Lung (tissue), 12 donors: ENCODE measurements around the gene ETS2. TPM values are rescaled to one million over a fixed set of nuclear protein-coding genes. Genes with fewer than 3 reads are reported as not detected.
"Not testable (repeated sequence)": the region's sequence is repeated elsewhere in the genome, so short reads cannot be mapped to it uniquely, and the experiment has no call there.

Experiments
- ATAC-seq: fragments of 200-7000 bp; cut with Tn5 transposase; one replicate; pipeline ENCODE4 v1.9.1; 2020; ENCODE audit warnings: moderate number of reproducible peaks; ENCODE audit not compliant: insufficient read depth, low FRiP score
- DNase-seq, 3 donors: peaks; one replicate each; pipeline ENCODE4 v3.0.0-alpha.2; 2013 to 2017
- H3K27ac ChIP-seq, 2 donors: one replicate each; pipeline ENCODE4 v1.5.1; 2013; ENCODE audit warnings: mild to moderate bottlenecking in 2 of 2, moderate library complexity in 2 of 2, control low read depth in 1 of 2, inconsistent platforms in 1 of 2, low read depth in 1 of 2, low read length in 1 of 2
- H3K27me3 ChIP-seq, 3 donors: one replicate each; pipeline ENCODE4 v1.5.1; 2013; ENCODE audit warnings: low read length in 2 of 3; ENCODE audit not compliant: control insufficient read depth in 3 of 3, insufficient read depth in 3 of 3
- H3K36me3 ChIP-seq, 4 donors: one replicate each; pipeline ENCODE4 v1.5.1; 2013; ENCODE audit warnings: low read length in 4 of 4, mild to moderate bottlenecking in 1 of 4, moderate library complexity in 1 of 4; ENCODE audit not compliant: control insufficient read depth in 4 of 4, insufficient read depth in 4 of 4
- H3K4me1 ChIP-seq, 5 donors: one replicate each; pipeline ENCODE4 v1.5.1; 2013; ENCODE audit warnings: low read length in 5 of 5, mild to moderate bottlenecking in 2 of 5, moderate library complexity in 1 of 5; ENCODE audit not compliant: control insufficient read depth in 5 of 5, insufficient read depth in 5 of 5
- H3K4me3 ChIP-seq: one replicate; pipeline ENCODE4 v1.5.1; 2013; ENCODE audit warnings: mild to moderate bottlenecking, control low read depth, moderate library complexity
- H3K9ac ChIP-seq, 2 donors: one replicate each; pipeline ENCODE4 v1.5.1; 2013; ENCODE audit warnings: low read length in 2 of 2, control low read depth in 1 of 2; ENCODE audit not compliant: insufficient read depth in 1 of 2
- H3K9me3 ChIP-seq, 4 donors: one replicate each; pipeline ENCODE4 v1.5.1; 2013; ENCODE audit warnings: low read length in 3 of 4, mild to moderate bottlenecking in 1 of 4, moderate library complexity in 1 of 4; ENCODE audit not compliant: control insufficient read depth in 4 of 4, insufficient read depth in 3 of 4
- CTCF ChIP-seq: IDR thresholded peaks from 2 replicates; pipeline ENCODE4 v1.5.1; 2012; ENCODE audit warnings: mild to moderate bottlenecking; ENCODE audit errors: control extremely low read depth, extremely low read depth
- WGBS, 2 donors: extraction: QIAGEN DNeasy Blood & Tissue Kit; methylation state at CpG; one replicate each; pipeline ENCODE4 v1.1.7; 2013; 5-methylcytosine and 5-hydroxymethylcytosine counted together
- polyA plus RNA-seq, 2 donors: library from polyadenylated mRNA; stranded (reverse); fragments of 200-250 nt; gene quantifications; one replicate each; pipeline ENCODE4 v1.2.1, GENCODE V29; 2013
- total RNA-seq, 2 donors: library from RNA; depleted of rRNA in 1 of 2; stranded (reverse); fragments of >200 nt in 1 of 2; gene quantifications; one replicate each; pipeline ENCODE4 v1.2.1, GENCODE V29; 2014 to 2021
- donor health status: control.
- donor health status: control.
- donor health status: Bipolar disorder and iron deficiency.
- donor health status: healthy.
- donor health status: DM: yes; HTN: yes; CAD: no.

The ETS2 gene
- total and polyA plus RNA-seq, 4 donors: 64.7 to 186 (median 158) TPM

GRCh38 chr21:38842079-38842478 lies 36.4 kb downstream of the ETS2 start:
- Histone ChIP-seq H3K9me3 (peaks cover 0 to 2% (median 0%) of the 10 kb centered on the region in 4 donors), H3K27me3 (no peaks in the 10 kb centered on the region), H3K9ac (no peak overlapping the region), H3K27ac (no peak overlapping the region), H3K4me1 (peaks cover 0 to 2% (median under 1%) of the 10 kb centered on the region in 5 donors), H3K36me3 (no peaks in the 10 kb centered on the region), H3K4me3 (no peak overlapping the region)
- no peak for ATAC-seq
- 70 to 77% methylated on average over 4 of the region's 4 CpGs for WGBS, 2 donors
- no peak for TF ChIP-seq CTCF
- DNase-seq: no peak

- no peak for ATAC-seq
- H3K36me3 ChIP-seq: no peaks in the 10 kb centered on the region
- no peak overlapping the region for H3K4me3 ChIP-seq
- no peaks in the 10 kb centered on the region for H3K27me3 ChIP-seq
- 96 to 99% methylated on average over 5 of the region's 5 CpGs for WGBS, 2 donors
- no peak overlapping the region for H3K27ac ChIP-seq
- peaks cover 0 to 2% (median 0%) of the 10 kb centered on the region in 4 donors for H3K9me3 ChIP-seq
- no peak for DNase-seq
- no peak overlapping the region for H3K9ac ChIP-seq
- no peak for TF ChIP-seq CTCF
- H3K4me1 ChIP-seq: peaks cover 0 to 14% (median 8%) of the 10 kb centered on the region in 5 donors
Measured at GRCh38 chr21:38843379-38843778, 37.6 kb downstream of the ETS2 start.

- no peak overlapping the region for H3K27ac ChIP-seq
- H3K4me3 ChIP-seq: no peak overlapping the region
- H3K27me3 ChIP-seq: no peaks in the 10 kb centered on the region
- peaks cover 0 to 2% (median 0%) of the 10 kb centered on the region in 4 donors for H3K9me3 ChIP-seq
- ATAC-seq (no peak), DNase-seq (no peak)
- H3K4me1 ChIP-seq: peaks cover 1 to 18% (median 8%) of the 10 kb centered on the region in 5 donors
- WGBS, 2 donors: 92 to 96% methylated on average over 4 of the region's 4 CpGs
- H3K9ac ChIP-seq: no peak overlapping the region
- H3K36me3 ChIP-seq: no peaks in the 10 kb centered on the region
- no peak for TF ChIP-seq CTCF
Measured at GRCh38 chr21:38843806-38844503, 38.2 kb downstream of the ETS2 start.

- H3K4me1 ChIP-seq: peaks cover 2 to 25% (median 14%) of the 10 kb centered on the region in 5 donors
- DNase-seq, H3K9me3 ChIP-seq, H3K27ac ChIP-seq, H3K9ac ChIP-seq, H3K36me3 ChIP-seq, ATAC-seq, H3K27me3 ChIP-seq, H3K4me3 ChIP-seq: not testable (repeated sequence)
- WGBS, 2 donors: 95 to 97% methylated on average over 2 of the region's 2 CpGs
Measured at GRCh38 chr21:38845374-38845773, 39.6 kb downstream of the ETS2 start.
